HEK293 (cell line): ENCODE measurements around the gene RPL10.
A peak's percentile ranks its signal among the peaks of the same experiment; 100 is the strongest.

ENCODE experiments used
- CTCF ChIA-PET: fragments of 350-600 bp; formaldehyde crosslinking; extraction: SDS; loops from one replicate; lab custom pipeline; 2021; ENCODE audit warnings: antibody characterized with exemption; lab: Yijun Ruan, JAX
- POLR2A ChIA-PET: fragments of 300-600 bp; formaldehyde crosslinking; extraction: SDS; loops from one replicate; lab custom pipeline; 2020; ENCODE audit warnings: antibody characterized with exemption, inconsistent platforms; lab: Yijun Ruan, JAX
- H3K27ac ChIP-seq: fragments of 200-500 bp; sonication (Bioruptor generic); 2 replicates; pipeline ENCODE4 v1.5.1; 2014; ENCODE audit warnings: low read depth, low read length, control low read depth, inconsistent platforms; ENCODE audit errors: extremely low read depth
- H3K36me3 ChIP-seq, 2 experiments: fragments of 200-500 bp in 1 of 2; sonication (Bioruptor generic) in 1 of 2; 1 replicate in 1 of 2; 2 replicates in 1 of 2; pipeline ENCODE4 v1.5.1; 2014 to 2017; ENCODE audit warnings: inconsistent platforms in 2 of 2, low read length in 2 of 2; ENCODE audit not compliant: control insufficient read depth in 2 of 2, insufficient read depth in 1 of 2
- H3K4me1 ChIP-seq: fragments of 200-500 bp; sonication (Bioruptor generic); 2 replicates; pipeline ENCODE4 v1.5.1; 2014; ENCODE audit warnings: mild to moderate bottlenecking, low read length, inconsistent platforms; ENCODE audit not compliant: control insufficient read depth, insufficient read depth
- H3K4me3 ChIP-seq: 2 replicates; pipeline ENCODE4 v1.5.1; 2011; ENCODE audit warnings: low read depth, mild to moderate bottlenecking, control low read depth, low read length, moderate library complexity
- H3K9me3 ChIP-seq: fragments of 200-500 bp; sonication (Bioruptor generic); 2 replicates; pipeline ENCODE4 v1.5.1; 2014; ENCODE audit warnings: low read depth, low read length, inconsistent platforms; ENCODE audit not compliant: control insufficient read depth, insufficient read depth
- GLIS2 ChIP-seq: fragments of 450-650 bp; formaldehyde crosslinking; IDR thresholded peaks from 2 replicates; pipeline ENCODE4 v1.5.1; 2016; ENCODE audit warnings: missing biosample characterization, missing genetic modification characterization
- KLF16 ChIP-seq: fragments of 450-650 bp; formaldehyde crosslinking; IDR thresholded peaks from 2 replicates; pipeline ENCODE4 v1.5.1; 2017; ENCODE audit warnings: missing biosample characterization, missing genetic modification characterization
- SALL2 ChIP-seq: fragments of 450-650 bp; formaldehyde crosslinking; IDR thresholded peaks from 2 replicates; pipeline ENCODE4 v1.5.0; 2017; ENCODE audit warnings: missing biosample characterization, mild to moderate bottlenecking, missing genetic modification characterization, borderline replicate concordance
- ZFHX2 ChIP-seq: fragments of 450-650 bp; formaldehyde crosslinking; conservative IDR thresholded peaks from 2 replicates; pipeline ENCODE4 v1.5.1; 2016; ENCODE audit warnings: missing biosample characterization, missing genetic modification characterization
- ZNF138 ChIP-seq: fragments of 450-650 bp; formaldehyde crosslinking; IDR thresholded peaks from 2 replicates; pipeline ENCODE4 v1.5.1; 2016; ENCODE audit warnings: missing biosample characterization, missing genetic modification characterization, borderline replicate concordance
- ZNF146 ChIP-seq: fragments of 450-650 bp; formaldehyde crosslinking; IDR thresholded peaks from 2 replicates; pipeline ENCODE4 v1.5.1; 2016; ENCODE audit warnings: missing biosample characterization, missing genetic modification characterization
- ZNF274 ChIP-seq, 2 experiments: fragments of 200-500 bp in 1 of 2; fragments of 450-650 bp in 1 of 2; sonication (Bioruptor generic) in 1 of 2; formaldehyde crosslinking in 1 of 2; IDR thresholded peaks; 2 replicates each; pipeline versions ENCODE4 v1.5.1 to v1.6.1; 2014 to 2016; ENCODE audit warnings: borderline replicate concordance in 1 of 2, inconsistent platforms in 1 of 2, low read length in 1 of 2, missing biosample characterization in 1 of 2, missing genetic modification characterization in 1 of 2
- ZNF433 ChIP-seq: fragments of 450-650 bp; formaldehyde crosslinking; IDR thresholded peaks from 2 replicates; pipeline ENCODE4 v1.5.1; 2016; ENCODE audit warnings: missing biosample characterization, missing genetic modification characterization, low read depth
- ZNF529 ChIP-seq: fragments of 450-650 bp; formaldehyde crosslinking; IDR thresholded peaks from 2 replicates; pipeline ENCODE4 v1.5.1; 2017; ENCODE audit warnings: missing genetic modification characterization, missing biosample characterization; ENCODE audit not compliant: insufficient replicate concordance
- ZNF549 ChIP-seq: fragments of 450-650 bp; IDR thresholded peaks from 2 replicates; pipeline ENCODE4 v1.5.1; 2018; ENCODE audit warnings: missing biosample characterization, missing genetic modification characterization, mild to moderate bottlenecking, inconsistent platforms, moderate library complexity
- ZNF701 ChIP-seq: fragments of 450-650 bp; formaldehyde crosslinking; IDR thresholded peaks from 2 replicates; pipeline ENCODE4 v1.5.1; 2016; ENCODE audit warnings: missing biosample characterization, missing genetic modification characterization
- ZNF837 ChIP-seq: fragments of 450-650 bp; formaldehyde crosslinking; IDR thresholded peaks from 2 replicates; pipeline ENCODE4 v1.5.1; 2016; ENCODE audit warnings: missing biosample characterization, missing genetic modification characterization
- ZSCAN23 ChIP-seq: fragments of 450-650 bp; formaldehyde crosslinking; IDR thresholded peaks from 2 replicates; pipeline ENCODE4 v1.5.1; 2016; ENCODE audit warnings: missing biosample characterization, missing genetic modification characterization
- TF ChIP-seq, protein P1 (sequence below): sonication (generic); formaldehyde crosslinking; IDR thresholded peaks from 2 replicates; pipeline ENCODE4 v1.8.1; 2022; ENCODE audit warnings: mild to moderate bottlenecking, moderate library complexity, missing genetic modification reagents
- TF ChIP-seq, protein P2 (sequence below): fragments of 450-650 bp; formaldehyde crosslinking; IDR thresholded peaks from 2 replicates; pipeline ENCODE4 v1.5.1; 2016; ENCODE audit warnings: missing biosample characterization, missing genetic modification characterization
- TF ChIP-seq, protein P3 (sequence below): fragments of 450-650 bp; formaldehyde crosslinking; optimal IDR thresholded peaks from 2 replicates; pipeline ENCODE3; 2016; ENCODE audit warnings: missing biosample characterization, mild to moderate bottlenecking, missing genetic modification characterization
- TF ChIP-seq, protein P4 (sequence below): fragments of 450-650 bp; formaldehyde crosslinking; IDR thresholded peaks from 2 replicates; pipeline ENCODE4 v1.5.1; 2016; ENCODE audit warnings: missing biosample characterization, missing genetic modification characterization

The RPL10 gene

DNA sequence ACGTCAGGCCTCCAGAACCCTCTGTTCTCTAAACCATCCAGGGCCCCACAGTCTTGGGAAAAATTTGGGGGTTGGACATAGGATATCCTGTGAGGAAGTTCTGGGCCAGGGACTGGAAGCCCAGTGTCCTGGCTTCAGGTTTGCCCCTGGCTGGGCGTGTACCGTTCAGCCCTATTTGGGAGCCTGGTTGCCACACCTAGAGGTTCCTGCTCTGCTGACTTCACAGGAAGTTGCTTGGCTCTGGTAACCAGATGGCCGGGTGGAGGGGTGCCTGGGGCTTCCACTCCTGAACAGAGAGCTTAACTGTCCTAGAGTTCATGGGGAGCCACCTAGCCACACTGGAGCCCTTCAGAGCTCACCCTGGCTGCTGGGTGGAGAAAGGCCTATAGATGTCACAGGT, 14.3 kb downstream of the RPL10 start:
- CTCF ChIA-PET = interaction anchor here (1.0 kb wide), 2 partner anchors 13 to 39 kb away, joined by 4 to 5 read pairs; partner anchors contain the start of gene RPL10
- no peak for TF ChIP-seq ZNF274 (IDR thresholded peaks at IDR 0.05; ENCODE audit: low read length)
- TF ChIP-seq ZNF274 (tag by site-specific recombination; IDR thresholded peaks at IDR 0.05; ENCODE audit: borderline replicate concordance) = no peak
- no peak for TF ChIP-seq ZNF549
- TF ChIP-seq ZNF146 (tag by site-specific recombination) = no peak
- no peak for TF ChIP-seq ZFHX2
- no peak for TF ChIP-seq ZNF837 (tag by site-specific recombination)
- TF ChIP-seq KLF16 (tag by site-specific recombination) = no peak
- TF ChIP-seq ZNF138 = no peak
- no peak for TF ChIP-seq ZNF433 (tag by site-specific recombination)
- TF ChIP-seq, protein P1, sequence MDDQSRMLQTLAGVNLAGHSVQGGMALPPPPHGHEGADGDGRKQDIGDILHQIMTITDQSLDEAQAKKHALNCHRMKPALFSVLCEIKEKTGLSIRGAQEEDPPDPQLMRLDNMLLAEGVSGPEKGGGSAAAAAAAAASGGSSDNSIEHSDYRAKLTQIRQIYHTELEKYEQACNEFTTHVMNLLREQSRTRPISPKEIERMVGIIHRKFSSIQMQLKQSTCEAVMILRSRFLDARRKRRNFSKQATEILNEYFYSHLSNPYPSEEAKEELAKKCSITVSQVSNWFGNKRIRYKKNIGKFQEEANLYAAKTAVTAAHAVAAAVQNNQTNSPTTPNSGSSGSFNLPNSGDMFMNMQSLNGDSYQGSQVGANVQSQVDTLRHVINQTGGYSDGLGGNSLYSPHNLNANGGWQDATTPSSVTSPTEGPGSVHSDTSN (CRISPR knock-in tag) = no peak
- TF ChIP-seq, protein P2, sequence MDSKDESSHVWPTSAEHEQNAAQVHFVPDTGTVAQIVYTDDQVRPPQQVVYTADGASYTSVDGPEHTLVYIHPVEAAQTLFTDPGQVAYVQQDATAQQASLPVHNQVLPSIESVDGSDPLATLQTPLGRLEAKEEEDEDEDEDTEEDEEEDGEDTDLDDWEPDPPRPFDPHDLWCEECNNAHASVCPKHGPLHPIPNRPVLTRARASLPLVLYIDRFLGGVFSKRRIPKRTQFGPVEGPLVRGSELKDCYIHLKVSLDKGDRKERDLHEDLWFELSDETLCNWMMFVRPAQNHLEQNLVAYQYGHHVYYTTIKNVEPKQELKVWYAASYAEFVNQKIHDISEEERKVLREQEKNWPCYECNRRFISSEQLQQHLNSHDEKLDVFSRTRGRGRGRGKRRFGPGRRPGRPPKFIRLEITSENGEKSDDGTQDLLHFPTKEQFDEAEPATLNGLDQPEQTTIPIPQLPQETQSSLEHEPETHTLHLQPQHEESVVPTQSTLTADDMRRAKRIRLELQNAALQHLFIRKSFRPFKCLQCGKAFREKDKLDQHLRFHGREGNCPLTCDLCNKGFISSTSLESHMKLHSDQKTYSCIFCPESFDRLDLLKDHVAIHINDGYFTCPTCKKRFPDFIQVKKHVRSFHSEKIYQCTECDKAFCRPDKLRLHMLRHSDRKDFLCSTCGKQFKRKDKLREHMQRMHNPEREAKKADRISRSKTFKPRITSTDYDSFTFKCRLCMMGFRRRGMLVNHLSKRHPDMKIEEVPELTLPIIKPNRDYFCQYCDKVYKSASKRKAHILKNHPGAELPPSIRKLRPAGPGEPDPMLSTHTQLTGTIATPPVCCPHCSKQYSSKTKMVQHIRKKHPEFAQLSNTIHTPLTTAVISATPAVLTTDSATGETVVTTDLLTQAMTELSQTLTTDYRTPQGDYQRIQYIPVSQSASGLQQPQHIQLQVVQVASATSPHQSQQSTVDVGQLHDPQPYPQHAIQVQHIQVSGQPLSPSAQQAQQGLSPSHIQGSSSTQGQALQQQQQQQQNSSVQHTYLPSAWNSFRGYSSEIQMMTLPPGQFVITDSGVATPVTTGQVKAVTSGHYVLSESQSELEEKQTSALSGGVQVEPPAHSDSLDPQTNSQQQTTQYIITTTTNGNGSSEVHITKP (tag by site-specific recombination) = no peak
- TF ChIP-seq, protein P3, sequence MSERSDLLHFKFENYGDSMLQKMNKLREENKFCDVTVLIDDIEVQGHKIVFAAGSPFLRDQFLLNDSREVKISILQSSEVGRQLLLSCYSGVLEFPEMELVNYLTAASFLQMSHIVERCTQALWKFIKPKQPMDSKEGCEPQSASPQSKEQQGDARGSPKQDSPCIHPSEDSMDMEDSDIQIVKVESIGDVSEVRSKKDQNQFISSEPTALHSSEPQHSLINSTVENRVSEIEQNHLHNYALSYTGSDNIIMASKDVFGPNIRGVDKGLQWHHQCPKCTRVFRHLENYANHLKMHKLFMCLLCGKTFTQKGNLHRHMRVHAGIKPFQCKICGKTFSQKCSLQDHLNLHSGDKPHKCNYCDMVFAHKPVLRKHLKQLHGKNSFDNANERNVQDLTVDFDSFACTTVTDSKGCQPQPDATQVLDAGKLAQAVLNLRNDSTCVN (tag by site-specific recombination) = no peak
- no peak for TF ChIP-seq ZNF529 (tag by site-specific recombination)

DNA sequence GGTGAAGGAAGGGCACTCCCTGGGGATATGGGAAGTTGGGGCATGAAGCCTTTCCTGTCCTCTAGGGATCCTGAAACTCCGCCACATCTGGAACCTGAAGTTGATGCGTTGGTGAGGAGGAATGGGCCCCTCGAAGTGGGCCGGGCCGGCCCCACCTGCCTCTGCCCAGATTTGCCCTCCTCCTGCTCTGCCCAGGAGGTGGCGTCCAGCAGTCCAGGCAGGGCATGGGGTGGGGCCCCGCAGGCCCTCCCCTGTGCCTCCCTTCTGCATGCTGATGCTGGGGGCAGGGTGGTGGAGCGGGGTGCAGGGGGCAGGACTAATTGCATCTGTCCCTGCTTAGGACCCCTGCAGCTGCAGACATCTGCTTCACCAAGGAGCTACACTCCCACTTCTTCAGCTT, 15.0 kb downstream of the RPL10 start:
- Histone ChIP-seq H3K9me3 (no peaks in the 10 kb centered on the region), H3K36me3 (peaks cover 5 to 16% of the 10 kb centered on the region in 2 experiments; a peak in 2 of 3 replicates), H3K27ac (no peak overlapping the region), H3K4me3 (no peak overlapping the region), H3K4me1 (no peaks in the 10 kb centered on the region; the same call in 1 of the 2 replicates)
- ChIA-PET CTCF (interaction anchor here (0.7 kb wide), 1 partner anchor 14 kb away, joined by 3 read pairs; no protein-coding TSS in a partner anchor), POLR2A (no interaction called here)
- TF ChIP-seq ZNF701 (tag by site-specific recombination) (no peak), SALL2 (tag by site-specific recombination) (no peak), GLIS2 (peak; percentile 9; the same call in 1 of the 2 replicates), ZSCAN23 (tag by site-specific recombination) (no peak)
- TF ChIP-seq, protein P4, sequence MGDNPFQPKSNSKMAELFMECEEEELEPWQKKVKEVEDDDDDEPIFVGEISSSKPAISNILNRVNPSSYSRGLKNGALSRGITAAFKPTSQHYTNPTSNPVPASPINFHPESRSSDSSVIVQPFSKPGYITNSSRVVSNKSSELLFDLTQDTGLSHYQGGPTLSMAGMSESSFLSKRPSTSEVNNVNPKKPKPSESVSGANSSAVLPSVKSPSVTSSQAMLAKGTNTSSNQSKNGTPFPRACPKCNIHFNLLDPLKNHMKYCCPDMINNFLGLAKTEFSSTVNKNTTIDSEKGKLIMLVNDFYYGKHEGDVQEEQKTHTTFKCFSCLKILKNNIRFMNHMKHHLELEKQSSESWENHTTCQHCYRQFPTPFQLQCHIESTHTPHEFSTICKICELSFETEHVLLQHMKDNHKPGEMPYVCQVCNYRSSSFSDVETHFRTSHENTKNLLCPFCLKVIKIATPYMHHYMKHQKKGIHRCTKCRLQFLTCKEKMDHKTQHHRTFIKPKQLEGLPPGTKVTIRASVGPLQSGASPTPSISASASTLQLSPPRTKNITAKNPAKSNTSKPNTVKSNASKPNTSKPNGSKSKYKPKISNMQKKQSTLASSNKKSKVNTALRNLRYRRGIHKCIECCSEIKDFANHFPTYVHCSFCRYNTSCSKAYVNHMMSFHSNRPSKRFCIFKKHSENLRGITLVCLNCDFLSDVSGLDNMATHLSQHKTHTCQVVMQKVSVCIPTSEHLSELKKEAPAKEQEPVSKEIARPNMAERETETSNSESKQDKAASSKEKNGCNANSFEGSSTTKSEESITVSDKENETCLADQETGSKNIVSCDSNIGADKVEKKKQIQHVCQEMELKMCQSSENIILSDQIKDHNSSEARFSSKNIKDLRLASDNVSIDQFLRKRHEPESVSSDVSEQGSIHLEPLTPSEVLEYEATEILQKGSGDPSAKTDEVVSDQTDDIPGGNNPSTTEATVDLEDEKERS (tag by site-specific recombination) = no peak

More for the DNA sequence above, 14.3 kb downstream of the RPL10 start:
- no peaks in the 10 kb centered on the region for H3K9me3 ChIP-seq
- no peak overlapping the region for H3K4me3 ChIP-seq
- no peaks in the 10 kb centered on the region; the same call in 1 of the 2 replicates for H3K4me1 ChIP-seq
- no peak overlapping the region for H3K27ac ChIP-seq
- POLR2A ChIA-PET = interaction anchor here (0.6 to 4.0 kb wide), 10 partner anchors 9 to 135 kb away, joined by 3 to 57 read pairs (median 8); partner anchors contain the start of genes ATP6AP1, FAM50A, IKBKG and RPL10
- peaks cover 5 to 16% of the 10 kb centered on the region in 2 experiments; a peak in 2 of 3 replicates for H3K36me3 ChIP-seq
